GM18498 (cell line): ENCODE results near the gene TRMT112.

ENCODE experiments used
- ATAC-seq: cut with Tn5 transposase; IDR thresholded peaks from one replicate; pipeline ENCODE4 v1.9.1; 2021; ENCODE audit warnings: mild to moderate bottlenecking, moderate library complexity; ENCODE audit not compliant: unreplicated experiment

Gene TRMT112

DNA sequence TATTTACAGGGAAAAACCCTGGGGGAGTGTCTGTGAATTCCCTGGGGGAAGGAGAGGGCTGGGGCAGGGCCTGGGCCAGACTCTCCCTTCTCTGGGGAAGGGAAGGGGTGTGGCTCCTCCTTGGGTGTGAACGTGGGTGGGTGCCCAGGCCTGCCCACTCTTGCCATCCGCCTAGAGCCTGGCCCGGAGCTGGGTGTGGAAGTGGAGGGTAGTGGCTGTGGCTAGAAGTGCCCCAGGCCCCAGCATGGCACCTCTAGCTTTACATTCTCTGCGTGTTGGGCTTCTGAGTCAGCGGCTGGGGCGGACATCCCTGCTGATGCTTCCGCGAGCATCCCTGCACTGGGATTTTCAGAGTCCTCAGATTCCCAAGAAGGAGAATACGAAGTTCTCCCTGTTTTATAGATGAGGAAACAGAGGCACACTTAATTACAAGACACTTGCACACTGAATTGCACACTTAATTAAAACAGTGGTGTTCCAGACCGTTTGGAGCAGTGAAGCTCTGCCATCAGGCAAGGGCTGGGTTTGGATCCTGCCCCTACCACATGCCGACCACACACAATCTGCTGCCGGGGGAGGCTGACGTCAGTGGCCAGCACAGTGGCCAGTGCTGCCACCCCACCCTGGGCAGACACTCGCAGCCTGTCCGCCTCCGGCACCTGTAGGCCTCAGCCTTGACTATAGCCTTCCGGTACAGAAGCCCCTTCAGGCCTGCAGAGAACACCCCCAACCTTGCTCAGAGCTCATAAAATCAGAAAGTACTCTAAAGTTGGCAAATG is 40.5 kb downstream of the TRMT112 start:
- no peak for ATAC-seq

DNA sequence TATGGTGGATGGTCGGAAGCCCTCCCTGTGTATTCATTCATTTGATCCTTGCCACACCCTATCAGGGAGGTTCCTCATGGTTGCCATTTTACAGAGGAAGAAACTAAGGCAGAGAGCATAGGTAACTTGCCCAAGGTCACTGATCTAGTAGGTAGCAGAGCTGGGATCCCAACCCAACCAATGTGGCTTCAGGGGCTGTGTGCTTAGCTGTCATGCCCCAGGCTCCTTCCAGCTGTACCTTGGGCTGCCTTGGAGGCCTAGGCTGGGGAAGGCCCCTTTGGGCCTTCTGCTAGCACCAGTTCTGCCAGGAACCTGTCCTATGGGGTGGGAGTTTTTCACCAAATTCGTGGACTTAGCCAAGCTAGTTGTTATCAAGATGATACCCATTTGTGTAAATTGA is 41.5 kb downstream of the TRMT112 start:
- no peak for ATAC-seq

DNA sequence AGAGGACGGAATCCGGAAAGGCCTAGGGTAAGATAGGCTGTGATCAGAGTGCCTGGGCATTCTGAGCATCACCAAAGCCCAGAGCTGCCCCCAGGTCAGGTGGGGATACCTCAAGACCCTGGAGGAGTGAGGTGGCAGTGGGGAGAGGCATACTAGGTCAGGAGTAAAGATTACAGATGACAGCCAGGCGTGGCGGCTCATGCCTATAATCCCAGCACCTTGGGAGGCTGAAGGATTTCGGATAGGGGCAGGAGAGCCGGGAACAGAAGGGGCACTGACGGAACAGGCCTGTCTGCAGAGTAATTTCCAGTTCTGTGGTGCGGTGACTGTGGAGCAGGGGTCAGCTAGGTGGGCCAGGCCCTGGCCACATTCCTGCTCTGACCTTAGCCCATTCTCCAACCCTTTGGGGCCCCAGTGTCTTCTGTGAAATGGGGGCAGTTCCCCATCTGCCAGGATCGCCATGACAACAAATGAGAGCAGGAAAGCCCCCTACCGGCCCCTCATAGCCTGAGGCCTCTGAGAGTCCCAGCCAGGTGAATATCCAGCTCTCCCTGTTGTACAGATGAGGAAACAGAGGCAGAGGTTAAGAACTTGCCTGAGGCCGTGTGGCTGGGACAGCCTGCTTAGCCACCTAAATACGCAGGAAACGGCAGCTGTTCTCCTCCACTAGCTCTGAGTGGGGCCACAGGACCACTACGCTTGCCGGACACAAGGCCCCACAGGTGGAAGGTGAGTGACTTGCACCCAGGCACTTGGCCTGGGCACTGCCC is 42.1 kb downstream of the TRMT112 start:
- no peak for ATAC-seq

DNA sequence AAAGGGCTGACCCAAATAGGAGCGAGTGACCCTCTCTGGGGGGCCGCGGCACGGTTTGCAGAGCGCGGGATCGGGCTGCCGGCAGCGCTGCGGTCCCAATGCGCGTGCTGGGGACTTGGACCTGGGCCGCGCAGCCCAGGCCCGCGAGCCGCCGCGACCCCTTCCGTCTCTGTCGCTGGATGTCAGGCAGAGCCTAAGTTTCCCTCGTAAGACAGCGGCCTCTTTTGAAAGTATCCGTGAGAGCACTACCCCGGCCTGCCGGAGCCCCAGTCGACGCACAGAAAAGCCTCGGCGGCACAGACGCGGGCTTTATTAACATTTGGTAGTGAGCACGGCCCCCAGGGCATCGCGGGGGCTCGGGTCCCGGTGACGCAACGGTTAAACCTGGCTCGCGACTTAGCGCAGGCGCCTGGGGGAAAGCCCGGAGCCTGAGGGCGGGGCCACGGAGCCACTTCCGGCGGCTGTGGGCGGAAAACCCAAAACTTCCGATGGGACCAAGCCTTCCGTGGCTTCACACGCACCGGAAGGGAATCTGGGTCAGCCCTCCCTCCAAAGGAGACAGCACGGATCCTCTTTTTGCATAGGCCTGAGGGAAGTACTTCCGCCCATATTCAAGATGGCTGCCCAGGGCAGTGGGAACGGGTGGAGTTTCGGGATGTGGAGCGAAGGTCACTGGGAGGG is 47.7 kb downstream of the TRMT112 start:
- peak; percentile 66 for ATAC-seq

DNA sequence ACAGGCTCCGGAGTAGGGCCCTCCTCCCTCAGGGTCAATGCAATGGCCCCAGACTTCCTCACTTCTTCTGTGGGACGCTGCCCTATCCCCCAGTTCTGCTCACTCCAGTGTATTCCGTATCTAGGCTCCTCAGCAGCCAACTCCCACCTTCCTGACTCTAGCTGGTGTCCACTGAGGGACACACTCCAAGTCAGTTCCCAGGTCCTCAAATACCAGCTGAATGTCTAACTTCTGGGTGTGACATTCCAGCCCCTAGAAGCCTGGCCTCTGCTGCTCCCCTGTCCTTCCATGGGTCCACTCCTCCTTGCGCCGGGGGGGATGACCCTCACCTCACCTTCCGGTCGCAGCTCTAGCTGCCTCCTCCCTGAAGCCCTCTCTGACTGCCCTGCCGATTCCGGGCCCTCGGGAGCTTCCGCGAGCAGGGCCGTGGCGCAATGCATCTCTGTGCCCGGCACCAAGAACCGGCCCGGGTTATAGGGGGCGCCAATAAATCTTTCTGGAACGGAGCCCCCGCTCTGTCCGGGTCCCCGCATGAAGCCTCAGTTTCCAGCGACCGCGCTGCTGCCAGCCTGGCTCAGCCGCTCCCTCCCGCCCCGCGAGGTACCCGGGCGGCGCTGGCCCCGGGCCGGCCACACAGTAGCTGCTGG is 48.3 kb downstream of the TRMT112 start:
- ATAC-seq, result peak; percentile 6

DNA sequence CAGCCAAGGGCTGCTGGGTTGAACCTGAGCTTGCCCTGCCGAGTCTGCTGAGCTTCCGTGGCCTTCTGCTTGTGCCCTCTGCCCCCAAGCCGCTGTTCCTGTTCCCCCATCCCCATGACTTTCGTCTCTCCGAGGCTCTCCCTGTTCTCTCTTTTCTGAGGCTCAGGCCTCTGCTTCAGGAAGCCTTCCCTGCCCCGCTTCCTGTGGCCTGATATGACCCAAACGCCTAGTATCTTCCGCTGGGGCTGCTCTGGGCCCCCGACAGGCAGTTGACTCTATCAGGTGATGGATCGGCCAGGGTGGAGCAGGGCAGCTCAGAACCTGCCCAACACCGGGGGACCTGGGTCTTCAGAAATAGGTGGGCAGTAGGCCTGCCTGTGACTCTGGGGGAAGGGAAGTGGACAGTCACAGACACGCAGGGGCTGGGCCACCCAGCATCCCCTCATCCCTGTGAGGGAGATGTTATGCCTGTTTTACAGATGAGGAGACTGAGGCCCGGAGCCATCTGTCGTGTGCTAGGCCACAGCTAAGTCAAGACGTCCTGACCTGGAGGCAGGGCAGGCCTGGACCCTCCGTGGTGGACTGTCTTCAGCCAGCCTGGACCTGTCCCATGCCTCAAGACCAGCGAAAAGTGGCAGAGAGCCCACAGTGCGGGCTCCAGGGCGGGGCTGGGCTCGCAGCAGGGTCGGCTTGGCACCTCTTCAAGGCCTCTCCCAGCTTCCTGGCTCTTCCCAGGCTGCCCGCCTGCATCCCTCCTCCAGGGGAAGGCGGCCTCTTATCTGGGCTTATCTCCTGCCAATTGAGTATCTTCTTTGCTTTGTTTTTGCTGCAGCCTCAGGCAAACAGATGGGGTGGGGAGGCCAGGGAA is 49.1 kb downstream of the TRMT112 start:
- no peak for ATAC-seq

DNA sequence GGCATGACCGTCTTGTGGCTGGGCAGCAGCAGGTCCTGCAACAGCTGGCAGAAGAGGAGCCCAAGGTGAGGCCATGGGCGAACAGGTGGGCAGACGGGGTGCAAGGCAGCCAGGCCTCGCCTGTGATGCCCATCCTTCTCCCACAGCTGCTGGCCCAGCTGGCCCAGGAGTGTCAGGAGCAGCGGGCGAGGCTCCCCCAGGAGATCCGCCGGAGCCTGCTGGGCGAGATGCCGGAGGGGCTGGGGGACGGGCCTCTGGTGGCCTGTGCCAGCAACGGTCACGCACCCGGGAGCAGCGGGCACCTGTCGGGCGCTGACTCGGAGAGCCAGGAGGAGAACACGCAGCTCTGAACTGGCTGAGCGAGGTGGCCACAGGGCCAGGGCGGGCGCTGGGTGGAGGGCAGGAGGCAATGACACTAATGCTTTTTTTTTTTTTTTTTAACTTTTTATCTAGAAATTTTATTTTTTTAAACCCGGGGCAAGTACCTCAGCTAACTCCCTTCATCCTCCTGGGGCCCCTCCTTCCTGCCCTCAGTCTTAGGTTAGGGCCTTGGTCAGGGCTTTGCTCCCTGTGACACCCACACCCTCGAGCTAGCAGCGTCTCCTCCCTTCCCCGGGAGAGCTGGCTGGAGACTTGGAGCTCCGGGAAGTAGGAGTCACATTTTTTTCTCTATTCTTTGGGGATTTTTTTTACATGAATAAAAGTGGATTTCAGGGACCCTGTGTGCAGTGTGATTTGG is 50.0 kb downstream of the TRMT112 start:
- ATAC-seq, result no peak
